Chondrocyte (in vitro differentiated cells): ENCODE data around the gene GH2. TPM values are rescaled to one million over a fixed set of nuclear protein-coding genes. Genes with fewer than 3 reads are reported as not detected.
"Not testable (repeated sequence)": the region's sequence is repeated elsewhere in the genome, so short reads cannot be mapped to it uniquely, and the experiment has no call there.

Experiments
- DNase-seq: peaks from one replicate; pipeline ENCODE4 v3.0.0; 2021; ENCODE audit warnings: mixed read lengths, low spot score
- H3K27ac Mint-ChIP-seq: one replicate; pipeline ENCODE4 v1.8.0; 2021; ENCODE audit warnings: mild to moderate bottlenecking, moderate library complexity, mixed read lengths; ENCODE audit not compliant: unreplicated experiment
- H3K27me3 Mint-ChIP-seq: 2 replicates; pipeline ENCODE4 v1.8.0; 2021; ENCODE audit warnings: low read depth, mixed read lengths
- H3K36me3 Mint-ChIP-seq: 2 replicates; pipeline ENCODE4 v1.8.0; 2021; ENCODE audit warnings: low read depth, mixed read lengths
- H3K4me1 Mint-ChIP-seq: 2 replicates; pipeline ENCODE4 v1.8.0; 2021; ENCODE audit warnings: low read depth, mild to moderate bottlenecking, mixed read lengths
- H3K4me3 Mint-ChIP-seq: one replicate; pipeline ENCODE4 v1.8.0; 2021; ENCODE audit warnings: mild to moderate bottlenecking, moderate library complexity, mixed read lengths; ENCODE audit not compliant: unreplicated experiment
- H3K9me3 Mint-ChIP-seq: 2 replicates; pipeline ENCODE4 v1.8.0; 2021; ENCODE audit warnings: low read depth, mixed read lengths
- CTCF ChIP-seq: fragments of 200-600 bp; sonication (generic); IDR thresholded peaks from 2 replicates; pipeline ENCODE4 v1.5.0; 2021; ENCODE audit warnings: antibody characterized with exemption, mild to moderate bottlenecking, moderate library complexity
- total RNA-seq: library from RNA; stranded (reverse); gene quantifications from 3 replicates; pipeline ENCODE4 v1.2.1, GENCODE V29; 2021

The GH2 gene
- total RNA-seq, 1 donor from 2014 or later = not detected

- no peak overlapping the region for H3K27ac Mint-ChIP-seq
- no peaks in the 10 kb centered on the region for H3K36me3 Mint-ChIP-seq
- no peak for TF ChIP-seq CTCF
- no peaks in the 10 kb centered on the region for H3K27me3 Mint-ChIP-seq
- no peaks in the 10 kb centered on the region for H3K4me1 Mint-ChIP-seq
- no peak for DNase-seq
- H3K9me3 Mint-ChIP-seq = no peaks in the 10 kb centered on the region
- no peak overlapping the region for H3K4me3 Mint-ChIP-seq
Measured at GRCh38 chr17:63928172-63928666, 46.5 kb upstream of the GH2 start.

GRCh38 chr17:63927464-63928171, 45.9 kb upstream of the GH2 start:
- no peak for TF ChIP-seq CTCF
- H3K4me1 Mint-ChIP-seq = no peaks in the 10 kb centered on the region
- no peaks in the 10 kb centered on the region for H3K27me3 Mint-ChIP-seq
- peak; percentile 43 for DNase-seq
- no peaks in the 10 kb centered on the region for H3K9me3 Mint-ChIP-seq
- H3K27ac Mint-ChIP-seq = no peak overlapping the region
- H3K4me3 Mint-ChIP-seq = no peak overlapping the region
- no peaks in the 10 kb centered on the region for H3K36me3 Mint-ChIP-seq

- H3K9me3 Mint-ChIP-seq = no peaks in the 10 kb centered on the region
- no peaks in the 10 kb centered on the region for H3K36me3 Mint-ChIP-seq
- no peak overlapping the region for H3K27ac Mint-ChIP-seq
- TF ChIP-seq CTCF = no peak
- no peak overlapping the region for H3K4me3 Mint-ChIP-seq
- H3K27me3 Mint-ChIP-seq = peaks cover 3% of the 10 kb centered on the region
- H3K4me1 Mint-ChIP-seq = no peaks in the 10 kb centered on the region
- DNase-seq = no peak
Measured at GRCh38 chr17:63926164-63926563, 44.4 kb upstream of the GH2 start.

- Mint-ChIP-seq H3K9me3 (no peaks in the 10 kb centered on the region), H3K27me3 (peaks cover 3% of the 10 kb centered on the region), H3K27ac (no peak overlapping the region), H3K4me3 (no peak overlapping the region), H3K36me3 (no peaks in the 10 kb centered on the region), H3K4me1 (no peaks in the 10 kb centered on the region)
- DNase-seq = peak; percentile 22
- no peak for TF ChIP-seq CTCF
Measured at GRCh38 chr17:63925615-63926014, 43.9 kb upstream of the GH2 start.

GRCh38 chr17:63922402-63922801, 40.7 kb upstream of the GH2 start:
- not testable (repeated sequence) for H3K27ac Mint-ChIP-seq, H3K4me3 Mint-ChIP-seq, H3K9me3 Mint-ChIP-seq, H3K4me1 Mint-ChIP-seq, H3K36me3 Mint-ChIP-seq
- DNase-seq = peak; percentile 2
- peaks cover 19% of the 10 kb centered on the region for H3K27me3 Mint-ChIP-seq

- H3K27ac Mint-ChIP-seq, H3K4me1 Mint-ChIP-seq, H3K9me3 Mint-ChIP-seq, H3K36me3 Mint-ChIP-seq, H3K4me3 Mint-ChIP-seq: not testable (repeated sequence)
- H3K27me3 Mint-ChIP-seq = peaks cover 31% of the 10 kb centered on the region
- DNase-seq = peak; percentile 34
Measured at GRCh38 chr17:63920779-63921178, 39.0 kb upstream of the GH2 start.

- peak; percentile 4 for DNase-seq
- H3K4me3 Mint-ChIP-seq, H3K27ac Mint-ChIP-seq, H3K4me1 Mint-ChIP-seq, H3K9me3 Mint-ChIP-seq, H3K36me3 Mint-ChIP-seq: not testable (repeated sequence)
- peaks cover 35% of the 10 kb centered on the region for H3K27me3 Mint-ChIP-seq
Measured at GRCh38 chr17:63920050-63920449, 38.3 kb upstream of the GH2 start.
